Measurements from ENCODE around the gene EP400.

GRCh38 chr12:131923260-131923659 is 26.5 kb upstream of the EP400 start:
- TF ChIP-seq CTCF (IDR thresholded peaks at IDR 0.05; ENCODE audit: low read length) = no peak
- no peak for TF ChIP-seq EZH2 (IDR thresholded peaks at IDR 0.05; ENCODE audit: borderline replicate concordance, low read length)
